ENCODE data around the gene ADAMTS16.

The ADAMTS16 gene

DNA sequence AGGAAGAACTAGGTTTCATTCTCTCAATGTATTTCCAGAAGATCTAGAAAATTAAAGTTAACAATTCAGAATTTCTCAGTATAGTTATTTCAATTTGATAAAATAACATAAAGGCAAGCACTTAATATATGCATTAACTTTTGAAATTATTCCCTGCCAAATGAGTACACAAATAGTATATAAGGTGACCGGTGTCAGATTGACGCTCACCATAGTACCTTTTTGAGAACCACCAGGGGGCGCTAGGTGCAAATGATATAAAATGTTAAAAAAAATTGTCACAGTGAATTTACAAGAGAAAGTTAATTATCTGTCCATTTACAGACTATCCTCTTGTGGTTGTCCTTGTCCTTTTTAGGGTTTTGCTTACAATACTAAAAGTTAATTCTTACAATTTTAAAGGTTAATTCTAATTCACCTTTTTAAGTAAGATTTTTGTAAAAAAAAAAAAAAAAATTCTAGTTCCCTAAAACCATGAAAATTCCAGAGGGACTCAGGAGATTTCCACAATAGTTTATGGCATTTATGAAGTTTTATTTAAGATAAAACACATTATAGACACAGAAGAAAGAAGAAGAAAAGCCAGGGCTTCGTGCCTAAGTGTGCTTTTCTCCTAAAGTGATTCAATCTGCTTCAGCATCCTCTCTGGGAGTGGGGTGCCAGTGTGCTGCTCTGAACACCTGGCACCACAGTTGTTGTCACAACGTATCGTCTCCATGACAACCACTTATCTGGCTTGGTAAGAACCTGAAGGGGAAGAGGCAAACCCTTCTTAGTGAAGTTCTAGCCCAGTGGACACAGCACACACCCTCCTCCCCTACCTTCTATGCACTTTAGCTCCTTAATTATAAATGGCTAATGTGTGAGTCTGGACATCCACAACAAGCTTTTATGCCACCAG, 1.7 kb downstream of the ADAMTS16 start:
- DNase-seq: peak; percentile 71

DNA sequence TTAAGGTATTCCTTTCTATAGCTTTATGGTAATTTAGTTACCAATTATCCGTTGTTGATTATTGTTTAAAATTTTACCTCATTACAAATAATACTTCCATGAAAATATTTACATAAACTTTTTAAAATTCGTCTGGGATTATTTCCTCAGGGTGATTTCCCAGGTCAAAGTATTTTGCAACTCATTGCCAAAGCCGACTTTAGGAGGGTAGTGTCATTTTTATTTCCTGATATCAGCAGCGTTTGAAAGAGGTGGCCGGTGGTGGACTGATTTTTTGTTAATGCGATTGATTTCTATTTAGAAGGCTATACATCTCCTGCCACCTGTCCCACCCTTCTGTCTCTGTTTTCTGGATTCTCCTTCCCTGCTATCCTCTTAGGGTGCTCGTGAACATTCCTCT, 4.3 kb downstream of the ADAMTS16 start:
- DNase-seq: no peak

DNA sequence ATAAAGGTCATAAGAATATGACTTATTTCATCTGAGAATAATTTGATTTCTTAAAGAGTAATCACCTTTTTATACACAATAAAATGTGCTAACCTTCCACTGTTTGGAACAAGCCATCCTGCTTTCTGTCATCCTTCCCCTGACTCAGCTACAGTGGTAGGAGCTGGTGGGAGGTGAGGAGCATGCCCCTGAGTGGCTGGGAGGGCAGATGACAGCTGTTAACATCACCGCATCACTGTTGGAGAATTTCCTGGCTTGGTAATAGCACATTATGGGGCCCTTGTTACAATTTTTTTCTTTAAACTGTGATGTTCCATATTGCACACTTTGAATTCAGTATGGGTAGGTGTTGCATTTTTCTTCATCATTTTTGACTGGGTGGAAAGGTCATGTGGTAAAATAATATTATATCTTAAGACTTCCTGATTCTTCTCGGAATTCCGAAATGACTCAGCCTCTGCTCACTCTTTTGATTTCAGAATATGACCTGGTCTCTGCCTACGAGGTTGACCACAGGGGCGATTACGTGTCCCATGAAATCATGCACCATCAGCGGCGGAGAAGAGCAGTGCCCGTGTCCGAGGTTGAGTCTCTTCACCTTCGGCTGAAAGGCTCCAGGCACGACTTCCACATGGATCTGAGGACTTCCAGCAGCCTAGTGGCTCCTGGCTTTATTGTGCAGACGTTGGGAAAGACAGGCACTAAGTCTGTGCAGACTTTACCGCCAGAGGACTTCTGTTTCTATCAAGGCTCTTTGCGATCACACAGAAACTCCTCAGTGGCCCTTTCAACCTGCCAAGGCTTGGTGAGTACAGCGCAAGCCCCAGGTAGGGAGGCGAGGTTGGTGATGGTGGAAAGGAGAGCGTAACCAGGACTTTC, 5.8 kb downstream of the ADAMTS16 start:
- DNase-seq: no peak

DNA sequence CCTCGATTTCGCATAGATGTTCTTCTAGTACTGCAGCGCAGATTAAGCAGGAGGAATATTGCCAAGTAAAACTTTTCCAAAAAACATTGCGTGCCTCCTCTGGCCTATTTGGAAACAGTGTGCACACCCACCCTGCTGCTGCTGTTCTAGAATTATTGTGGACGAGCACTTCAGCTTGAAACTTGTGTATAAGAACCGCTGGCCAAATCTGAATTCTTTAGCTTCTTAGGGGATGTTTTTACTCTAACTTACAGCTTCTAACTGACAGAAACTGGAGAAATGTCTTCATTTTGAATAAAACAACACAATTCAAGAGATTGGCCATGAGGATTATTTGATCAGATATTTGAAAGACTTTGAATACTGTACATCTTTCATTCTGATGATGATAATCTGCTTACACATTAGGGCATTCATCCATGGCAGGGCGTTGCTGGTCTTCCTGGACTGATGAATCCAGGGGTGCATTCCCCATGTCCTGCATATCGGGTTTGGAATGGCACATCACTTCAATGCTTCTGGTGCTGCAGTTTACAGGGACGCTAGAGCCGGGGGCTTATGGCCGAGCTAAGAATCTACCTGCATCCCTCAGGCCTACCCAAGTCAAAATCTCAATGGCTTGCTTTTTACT, 6.5 kb downstream of the ADAMTS16 start:
- DNase-seq: no peak

- no peak for DNase-seq
These were observed 9.0 kb downstream of the ADAMTS16 start for GRCh38 chr5:5149154-5149553.

DNA sequence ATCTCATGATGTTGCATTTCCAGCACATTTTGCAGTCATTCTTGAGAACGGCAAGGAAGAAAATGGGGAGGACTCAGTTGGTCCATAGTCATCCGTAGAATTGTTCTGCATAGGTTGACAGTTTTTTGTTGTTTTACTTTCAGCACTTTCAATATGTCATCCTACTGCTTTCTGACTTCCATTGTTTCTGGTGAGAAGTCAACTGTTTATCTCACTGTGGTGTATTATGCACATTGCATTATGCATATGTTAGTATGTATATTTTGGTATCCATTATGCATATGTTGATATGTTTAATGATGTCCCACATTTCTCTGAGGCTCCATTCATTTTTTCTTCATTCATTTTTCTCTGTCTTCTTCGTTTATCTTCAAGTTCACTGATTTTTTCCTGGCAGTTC, 10.5 kb downstream of the ADAMTS16 start:
- no peak for DNase-seq

DNA sequence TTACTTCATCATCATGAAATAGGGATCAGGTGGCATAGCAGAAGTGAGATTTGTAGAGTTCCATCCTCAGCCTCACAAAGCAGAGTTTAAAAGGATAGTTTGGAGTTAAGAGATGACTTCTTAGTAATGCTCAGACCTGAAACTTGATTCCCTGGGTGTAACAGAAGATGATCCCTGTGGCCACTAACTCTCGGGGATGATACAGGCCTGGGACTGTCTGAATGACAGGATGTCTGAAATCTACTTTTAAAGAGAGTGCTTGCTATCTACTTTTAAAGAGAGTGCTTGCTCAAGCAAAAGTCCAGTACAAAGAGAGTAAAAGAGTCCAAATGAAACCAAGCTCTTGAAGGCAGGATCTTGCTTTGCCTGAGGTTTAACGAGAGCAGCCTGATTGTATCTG, 14.6 kb downstream of the ADAMTS16 start:
- no peak for DNase-seq

- no peak for DNase-seq
These were observed 15.5 kb downstream of the ADAMTS16 start for GRCh38 chr5:5155617-5156016.

- DNase-seq: no peak
These were observed 16.4 kb downstream of the ADAMTS16 start for GRCh38 chr5:5156471-5157082.

GRCh38 chr5:5158472-5158895, 18.4 kb downstream of the ADAMTS16 start:
- DNase-seq: no peak

- no peak for DNase-seq
These were observed 19.4 kb downstream of the ADAMTS16 start for GRCh38 chr5:5159282-5160103.

GRCh38 chr5:5164163-5164562, 24.0 kb downstream of the ADAMTS16 start:
- DNase-seq: no peak

DNA sequence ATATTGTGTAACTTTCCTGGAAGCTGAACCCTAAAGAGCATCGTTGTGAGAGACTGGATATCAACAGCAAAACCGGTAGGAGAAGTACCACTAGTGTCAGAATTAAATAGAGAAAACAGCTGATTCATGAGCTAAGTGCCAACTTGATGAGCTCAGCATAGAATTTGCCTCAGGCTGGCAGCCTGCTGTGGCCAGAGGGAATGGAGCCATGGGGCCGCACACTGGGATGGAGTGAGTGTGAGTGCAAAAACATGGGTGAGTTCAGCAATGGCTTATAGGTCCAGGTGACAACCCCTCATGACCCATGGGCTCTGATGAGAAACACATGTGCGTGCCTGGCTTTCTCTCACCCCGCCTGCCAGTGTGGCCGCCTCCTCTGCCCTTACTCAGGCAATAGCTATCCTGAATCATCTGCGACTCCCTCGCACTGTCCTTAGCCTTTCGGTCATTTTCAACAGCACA, 25.4 kb downstream of the ADAMTS16 start:
- DNase-seq: no peak

GRCh38 chr5:5169466-5169865, 29.3 kb downstream of the ADAMTS16 start:
- no peak for DNase-seq

- no peak for DNase-seq
These were observed 38.0 kb downstream of the ADAMTS16 start for GRCh38 chr5:5178136-5178535.

- DNase-seq: no peak
These were observed 38.5 kb downstream of the ADAMTS16 start for GRCh38 chr5:5178580-5178979.

DNA sequence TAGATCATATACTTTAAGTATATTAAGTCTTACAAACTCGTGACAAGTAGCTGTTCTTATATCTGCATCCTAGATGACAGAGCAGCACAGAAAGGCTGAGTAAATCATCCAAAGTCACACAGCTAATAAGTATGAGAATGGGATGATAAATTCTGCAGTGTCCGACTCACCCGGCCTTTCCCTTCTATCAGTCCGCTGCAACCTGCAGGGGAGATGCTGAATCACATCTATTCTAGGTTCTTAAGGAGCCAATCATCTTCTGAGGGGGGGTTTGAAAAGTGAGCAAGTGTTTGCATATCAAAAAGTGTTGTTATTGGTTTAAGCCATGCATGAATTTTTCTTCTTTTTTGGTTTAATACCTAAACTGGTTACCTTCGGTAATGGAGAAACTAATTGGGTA, 38.9 kb downstream of the ADAMTS16 start:
- no peak for DNase-seq

DNA sequence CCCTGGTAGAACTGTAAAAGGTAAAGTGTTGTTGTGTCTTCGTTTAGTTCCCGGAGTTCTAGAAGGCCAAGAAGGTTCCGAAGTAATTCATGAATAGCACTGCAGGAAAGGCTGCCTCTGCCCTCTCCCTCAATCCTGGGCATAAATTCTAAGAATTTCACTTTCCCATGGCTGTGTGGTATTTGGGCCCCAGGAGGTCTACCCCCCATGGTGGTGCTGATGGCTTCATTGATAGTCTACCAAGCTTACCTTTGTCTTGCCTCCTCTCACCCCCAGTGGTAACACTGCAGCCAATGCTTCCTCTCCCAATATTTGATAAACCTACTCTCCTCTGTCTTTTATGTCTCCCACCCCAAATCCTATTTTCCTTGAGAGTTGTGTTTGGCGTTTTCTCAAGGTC, 39.5 kb downstream of the ADAMTS16 start:
- DNase-seq: no peak

DNA sequence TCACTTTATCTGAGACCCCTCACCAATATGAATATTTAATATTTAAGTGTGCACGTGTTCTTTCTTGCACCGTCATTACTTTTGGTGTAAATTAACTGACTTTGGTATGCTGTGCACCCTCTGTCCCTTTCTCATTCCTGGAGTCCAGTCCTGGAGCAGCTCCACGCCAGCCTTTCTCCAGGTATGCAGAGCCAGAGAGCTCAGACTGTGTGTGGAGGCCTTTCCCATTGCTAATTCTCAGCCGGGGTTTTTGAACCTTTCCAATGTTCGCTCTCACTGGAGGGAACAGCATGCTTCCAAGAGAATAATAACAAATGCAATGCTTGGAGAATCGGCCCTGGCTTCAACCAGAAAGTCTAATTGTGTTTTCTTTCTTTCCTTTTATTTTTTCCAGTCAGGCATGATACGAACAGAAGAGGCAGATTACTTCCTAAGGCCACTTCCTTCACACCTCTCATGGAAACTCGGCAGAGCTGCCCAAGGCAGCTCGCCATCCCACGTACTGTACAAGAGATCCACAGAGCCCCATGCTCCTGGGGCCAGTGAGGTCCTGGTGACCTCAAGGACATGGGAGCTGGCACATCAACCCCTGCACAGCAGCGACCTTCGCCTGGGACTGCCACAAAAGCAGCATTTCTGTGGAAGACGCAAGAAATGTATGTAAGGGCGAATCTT, 41.7 kb downstream of the ADAMTS16 start:
- DNase-seq: no peak

GRCh38 chr5:5182508-5183188, 42.5 kb downstream of the ADAMTS16 start:
- no peak for DNase-seq
